Breast epithelium (tissue), 3 donors: ENCODE results near the gene ATP12A.

Experiments
- CTCF ChIP-seq, 3 donors: fragments of 450-650 bp; IDR thresholded peaks; one replicate each; pipeline ENCODE4 v1.5.1; 2016 to 2017; ENCODE audit warnings: antibody characterized with exemption in 3 of 3, mild to moderate bottlenecking in 3 of 3, moderate library complexity in 3 of 3
- POLR2A ChIP-seq: fragments of 450-650 bp; IDR thresholded peaks from one replicate; pipeline ENCODE4 v1.6.1; 2016; ENCODE audit warnings: antibody characterized with exemption, mild to moderate bottlenecking, moderate library complexity
- POLR2AphosphoS5 ChIP-seq, 3 donors: sonication (generic); formaldehyde crosslinking; IDR thresholded peaks; one replicate each; pipeline ENCODE4 v1.6.1; 2017; ENCODE audit warnings: antibody characterized with exemption in 3 of 3

- no peak for TF ChIP-seq POLR2A
- TF ChIP-seq CTCF (IDR thresholded peaks at IDR 0.05) = no peak
- no peak for TF ChIP-seq POLR2AphosphoS5 (IDR thresholded peaks at IDR 0.05)
Measured at GRCh38 chr13:24685314-24685713, 5.1 kb downstream of the ATP12A start.
